Activated CD4-positive, alpha-beta T cell treated with anti-CD3 and anti-CD28 coated beads, Interleukin-2, Interleukin-4, amounts not matched to agents 100 ng/mL and 50 ng/mL, durations not matched to agents 16 hours and 8 hours (primary cell): Measurements from ENCODE around the gene LY9.

ENCODE experiments used
- DNase-seq: peaks from one replicate; pipeline ENCODE4 v3.0.0-alpha.2; 2020; ENCODE audit warnings: low spot score

Gene LY9

GRCh38 chr1:160795951-160796383 is at the start of gene LY9:
Gene LY9, plus strand, starts transcription at chr1:160796174. Its CDS starts 14 bp downstream, at chr1:160796188.
- peak; percentile 92 for DNase-seq

- no peak for DNase-seq
Observed at GRCh38 chr1:160746836-160747500, 49.0 kb upstream of the LY9 start.

- DNase-seq: no peak
Observed at GRCh38 chr1:160747717-160748116, 48.3 kb upstream of the LY9 start.

- DNase-seq: no peak
Observed at GRCh38 chr1:160748181-160748877, 47.6 kb upstream of the LY9 start.

- DNase-seq: no peak
Observed at GRCh38 chr1:160748878-160749269, 47.1 kb upstream of the LY9 start.

GRCh38 chr1:160750608-160751007 is 45.4 kb upstream of the LY9 start:
- no peak for DNase-seq

- no peak for DNase-seq
Observed at GRCh38 chr1:160752406-160752805, 43.6 kb upstream of the LY9 start.

- no peak for DNase-seq
Observed at GRCh38 chr1:160752924-160753323, 43.0 kb upstream of the LY9 start.

GRCh38 chr1:160753594-160753993 is 42.4 kb upstream of the LY9 start:
- no peak for DNase-seq

GRCh38 chr1:160755461-160755860 is 40.5 kb upstream of the LY9 start:
- no peak for DNase-seq

- peak; percentile 60 for DNase-seq
Observed at GRCh38 chr1:160755911-160756848, 39.8 kb upstream of the LY9 start.

GRCh38 chr1:160756849-160757201 is 39.1 kb upstream of the LY9 start:
- DNase-seq: peak; percentile 52

GRCh38 chr1:160758521-160758920 is 37.5 kb upstream of the LY9 start:
- peak; percentile 61 for DNase-seq

- DNase-seq: no peak
Observed at GRCh38 chr1:160759740-160760139, 36.2 kb upstream of the LY9 start.

GRCh38 chr1:160761046-160761445 is 34.9 kb upstream of the LY9 start:
- no peak for DNase-seq

- no peak for DNase-seq
Observed at GRCh38 chr1:160761886-160762285, 34.1 kb upstream of the LY9 start.

- DNase-seq: no peak
Observed at GRCh38 chr1:160763993-160764392, 32.0 kb upstream of the LY9 start.

- DNase-seq: peak; percentile 65
Observed at GRCh38 chr1:160767395-160768294, 28.3 kb upstream of the LY9 start.

- peak; percentile 91 for DNase-seq
Observed at GRCh38 chr1:160768295-160768657, 27.7 kb upstream of the LY9 start.

- DNase-seq: no peak
Observed at GRCh38 chr1:160772331-160772730, 23.6 kb upstream of the LY9 start.

- DNase-seq: no peak
Observed at GRCh38 chr1:160773093-160773492, 22.9 kb upstream of the LY9 start.
